GM21723 (cell line): ENCODE results near the gene FCER1G.

Source experiments
- ATAC-seq: cut with Tn5 transposase; IDR thresholded peaks from one replicate; pipeline ENCODE4 v1.9.1; 2021; ENCODE audit warnings: mild to moderate bottlenecking, moderate library complexity; ENCODE audit not compliant: unreplicated experiment

The FCER1G gene

DNA sequence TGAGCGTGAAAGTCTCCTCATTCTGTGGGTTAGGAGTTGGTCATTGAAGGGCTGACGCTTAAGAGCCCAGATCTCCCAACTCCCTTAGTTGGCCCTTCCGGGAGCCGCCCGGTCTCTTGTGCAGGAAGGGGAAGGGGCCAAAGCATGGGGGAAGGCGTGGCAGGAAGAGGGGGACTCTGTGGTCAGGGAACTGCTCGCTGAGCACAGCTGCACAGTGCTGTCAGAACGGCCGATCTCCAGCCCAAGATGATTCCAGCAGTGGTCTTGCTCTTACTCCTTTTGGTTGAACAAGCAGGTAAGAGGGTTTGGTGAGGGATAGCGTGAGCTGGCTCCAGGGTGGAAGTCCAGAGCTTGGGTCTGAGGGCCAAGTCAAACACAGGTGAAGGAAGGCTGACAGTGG, at the start of gene FCER1G:
TSS of gene FCER1G (plus strand) at position 220 of the 400 bp plus-strand sequence. CDS start at position 247, 27 bp downstream.
- no peak for ATAC-seq

DNA sequence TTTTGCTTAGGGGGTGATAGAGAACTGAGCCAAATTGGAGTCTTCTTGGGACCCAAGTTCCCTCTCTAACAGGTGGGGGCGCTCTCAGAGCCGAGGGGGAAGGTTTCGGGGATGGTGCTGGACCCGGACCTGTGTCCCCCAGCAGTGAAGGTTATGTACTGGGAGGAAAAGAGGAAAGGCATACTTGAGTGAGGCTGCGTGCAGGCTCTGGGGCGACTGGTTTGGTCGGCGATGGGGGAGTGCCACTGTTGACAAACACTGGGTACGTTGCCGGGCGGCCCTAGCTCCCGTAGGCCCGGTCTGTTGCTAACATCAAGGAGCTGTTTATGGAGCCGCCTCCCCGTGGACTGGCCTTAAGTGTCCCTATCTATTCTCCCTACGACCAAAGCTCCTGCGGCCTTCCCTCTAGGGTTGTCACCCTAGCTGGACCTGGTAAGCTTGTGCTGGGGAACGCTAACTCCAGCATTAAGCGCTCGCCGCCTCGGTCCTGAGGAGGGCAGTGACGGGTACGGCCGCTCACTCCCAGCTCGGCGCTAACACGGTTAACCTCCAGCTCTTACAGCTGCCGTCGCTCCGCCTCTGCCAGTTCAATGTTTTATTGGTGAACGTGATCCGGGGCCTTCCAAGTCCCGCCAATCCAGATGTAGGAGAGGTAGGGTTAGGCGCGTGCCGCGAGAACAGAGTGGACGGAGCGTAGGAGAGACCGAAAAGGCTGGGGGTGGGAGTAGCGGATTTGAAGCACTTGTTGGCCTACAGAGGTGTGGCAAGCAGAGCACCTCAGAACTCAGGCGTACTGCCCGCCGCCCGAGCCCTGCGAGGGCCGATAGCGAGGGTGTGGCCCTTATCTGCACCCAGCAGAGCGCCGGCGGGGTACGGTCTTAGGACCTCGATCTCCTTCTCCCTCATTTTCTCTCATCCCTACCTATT, 49.1 kb upstream of the FCER1G start, which contains the start of gene PPOX:
TSS of gene PPOX (plus strand) at position 685 of the 927 bp plus-strand sequence. CDS start 422 bp downstream, outside the sequence.
- peak; percentile 95 for ATAC-seq

DNA sequence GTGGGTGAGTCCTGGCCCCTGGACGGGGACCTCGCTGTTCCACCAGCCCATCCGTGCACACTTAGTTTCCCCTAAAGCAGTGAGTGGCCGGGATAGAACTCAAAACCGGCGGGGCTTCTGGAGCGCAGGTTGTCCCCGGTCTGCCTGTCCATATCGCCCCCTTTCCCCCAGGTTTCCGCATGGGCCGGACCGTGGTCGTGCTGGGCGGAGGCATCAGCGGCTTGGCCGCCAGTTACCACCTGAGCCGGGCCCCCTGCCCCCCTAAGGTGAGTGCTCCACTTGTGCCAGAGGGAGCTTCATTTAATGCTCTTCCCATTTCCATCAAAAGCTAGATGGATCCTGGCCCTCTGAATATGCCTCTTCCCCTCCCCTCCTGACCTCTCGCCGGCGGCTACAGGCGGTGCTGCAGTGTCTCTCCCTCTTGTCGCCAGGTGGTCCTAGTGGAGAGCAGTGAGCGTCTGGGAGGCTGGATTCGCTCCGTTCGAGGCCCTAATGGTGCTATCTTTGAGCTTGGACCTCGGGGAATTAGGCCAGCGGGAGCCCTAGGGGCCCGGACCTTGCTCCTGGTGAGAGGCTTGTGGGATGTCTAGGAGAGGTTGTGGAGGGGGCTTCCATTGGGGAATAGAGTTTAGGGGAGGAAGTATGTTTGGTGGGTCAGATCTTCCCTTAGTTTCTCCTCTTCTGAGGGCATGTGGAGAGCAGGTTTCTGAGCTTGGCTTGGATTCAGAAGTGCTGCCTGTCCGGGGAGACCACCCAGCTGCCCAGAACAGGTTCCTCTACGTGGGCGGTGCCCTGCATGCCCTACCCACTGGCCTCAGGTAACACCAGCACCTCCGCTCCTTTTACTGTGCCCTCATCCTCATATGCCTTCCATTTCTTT, 48.2 kb upstream of the FCER1G start:
- ATAC-seq: peak; percentile 7

DNA sequence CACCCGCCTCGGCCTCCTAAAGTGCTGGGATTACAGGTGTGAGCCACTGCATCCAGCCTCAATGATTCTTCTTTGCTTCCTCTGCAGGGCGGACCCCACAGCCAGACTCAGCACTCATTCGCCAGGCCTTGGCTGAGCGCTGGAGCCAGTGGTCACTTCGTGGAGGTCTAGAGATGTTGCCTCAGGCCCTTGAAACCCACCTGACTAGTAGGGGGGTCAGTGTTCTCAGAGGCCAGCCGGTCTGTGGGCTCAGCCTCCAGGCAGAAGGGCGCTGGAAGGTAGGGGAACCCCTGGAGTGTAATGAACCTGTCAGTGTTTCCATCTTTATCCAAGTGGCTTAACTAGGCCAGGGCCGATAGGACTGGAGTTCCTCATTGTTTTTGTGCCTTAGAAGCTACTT, 46.2 kb upstream of the FCER1G start:
- ATAC-seq: no peak

DNA sequence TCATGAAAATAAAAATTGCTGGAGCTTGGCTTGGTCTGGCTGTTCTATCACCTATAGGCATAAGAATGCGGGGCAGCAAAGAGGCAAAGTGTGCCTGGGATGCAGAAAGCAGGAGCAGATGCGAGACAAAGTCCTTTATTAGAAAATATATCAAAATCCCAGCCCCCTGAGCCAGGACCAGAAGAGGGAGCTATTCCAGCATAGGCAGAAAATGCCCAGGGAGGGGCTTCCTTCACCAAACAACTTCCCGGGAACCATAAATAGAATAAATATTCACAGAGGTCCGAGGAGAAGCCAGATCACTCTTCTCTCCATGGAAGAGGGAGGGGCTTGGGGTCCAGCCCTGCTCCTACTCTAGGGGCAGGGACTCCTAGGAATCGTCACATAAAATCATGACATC, 43.9 kb upstream of the FCER1G start:
- ATAC-seq: no peak

DNA sequence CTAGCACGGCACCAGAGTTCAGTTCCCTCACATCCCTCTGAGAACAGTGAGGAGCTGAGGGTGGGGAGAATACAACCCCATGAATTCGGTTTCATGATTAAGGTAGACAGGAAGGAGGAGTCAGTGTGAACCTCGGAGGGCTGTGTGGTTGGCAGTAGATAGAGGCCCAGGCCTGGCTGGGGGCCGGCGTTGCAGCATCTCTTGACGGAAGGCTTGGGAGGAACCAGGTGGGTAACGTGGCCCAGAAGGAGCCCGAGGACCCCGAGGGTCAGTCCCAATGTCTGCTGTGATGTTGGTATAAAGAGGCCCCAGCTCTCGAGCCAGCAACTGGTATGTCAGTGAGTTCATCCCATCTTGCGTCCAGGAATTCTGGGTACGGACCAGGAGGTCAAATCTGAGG, 43.4 kb upstream of the FCER1G start:
- no peak for ATAC-seq

DNA sequence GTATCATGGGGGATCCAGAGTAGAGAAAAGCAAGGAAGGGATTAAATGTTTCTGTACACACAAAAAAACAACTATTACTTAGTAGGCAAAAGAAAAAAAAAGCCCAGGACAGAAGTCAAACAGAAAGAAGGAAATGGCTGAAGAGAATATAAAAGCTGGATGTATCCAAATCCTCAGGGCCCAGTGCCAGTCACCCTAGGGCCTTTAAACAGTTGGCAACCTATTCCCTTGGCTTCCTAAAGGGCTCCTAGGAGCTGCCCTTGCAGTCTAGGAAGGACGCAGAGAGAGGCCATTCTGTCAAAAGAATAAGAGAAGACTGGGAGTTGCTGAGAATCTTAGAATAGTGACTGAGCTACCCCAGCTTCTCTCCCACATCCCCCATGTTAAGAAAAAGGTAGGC, 42.7 kb upstream of the FCER1G start:
- ATAC-seq: no peak

DNA sequence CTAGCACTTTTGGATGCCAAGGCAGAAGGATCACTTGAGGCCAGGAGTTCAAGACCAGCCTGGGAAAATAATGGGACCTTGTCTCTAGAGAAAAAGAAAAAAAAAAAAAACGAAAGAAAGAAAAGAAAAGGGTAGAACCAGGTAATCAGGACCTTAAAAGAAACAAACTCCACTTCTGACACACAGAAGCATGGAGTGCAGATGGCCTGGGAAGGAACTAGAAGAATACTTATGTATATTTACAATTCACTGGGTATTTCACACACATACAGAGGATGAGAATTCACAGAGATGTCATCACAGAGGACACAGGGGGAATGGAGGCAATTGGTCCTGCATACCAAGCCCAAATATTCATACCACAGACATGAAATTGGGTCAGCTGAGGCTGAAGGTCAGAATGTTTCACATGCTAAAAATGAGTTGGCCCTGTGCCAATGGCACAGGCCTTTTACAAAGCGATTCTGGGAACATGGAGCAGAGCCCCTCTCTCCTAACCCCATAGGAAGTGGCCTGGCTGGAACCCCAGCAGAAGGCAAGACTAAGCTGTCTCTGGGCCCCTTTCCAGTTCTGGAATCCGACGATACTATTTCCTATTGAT, 42.2 kb upstream of the FCER1G start:
- ATAC-seq: no peak

DNA sequence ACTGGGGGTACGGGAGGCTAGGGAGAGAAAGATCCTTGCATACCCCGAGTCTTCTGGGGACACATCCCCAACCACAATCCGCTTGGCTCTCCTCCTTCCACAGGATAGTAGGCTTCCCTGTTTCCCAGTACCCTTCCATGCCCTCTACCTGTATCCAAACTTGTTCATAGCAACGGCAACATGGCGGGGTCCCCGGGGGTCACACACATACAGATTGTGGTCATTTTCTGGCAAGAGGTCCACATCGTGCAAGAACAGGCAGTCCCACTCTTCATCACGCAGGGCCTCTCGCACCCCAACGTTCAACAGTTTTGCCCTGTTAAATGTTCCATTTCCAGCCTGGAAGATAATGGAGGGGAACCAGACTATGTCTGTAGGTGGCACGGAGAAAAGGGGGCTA, 41.4 kb upstream of the FCER1G start:
- no peak for ATAC-seq

DNA sequence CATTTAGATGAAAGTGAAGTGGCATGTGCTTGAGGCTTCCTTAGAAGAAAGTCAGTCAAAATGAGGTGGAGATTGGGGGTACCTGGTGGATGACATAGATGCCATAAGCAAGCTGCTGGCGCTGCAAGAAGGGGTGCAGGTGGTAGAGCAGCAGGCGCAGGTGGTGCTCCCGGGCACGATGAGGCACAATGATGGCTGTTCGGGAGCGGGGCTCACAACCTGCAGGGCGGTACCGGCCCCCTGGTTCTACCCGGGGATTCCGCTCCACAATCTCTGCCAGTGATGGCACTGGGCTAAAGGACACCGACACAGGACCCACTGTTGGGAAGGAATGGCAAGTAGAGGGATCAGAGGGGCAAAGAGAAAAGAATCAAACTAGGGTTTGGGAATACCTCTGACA, 40.2 kb upstream of the FCER1G start:
- ATAC-seq: no peak

DNA sequence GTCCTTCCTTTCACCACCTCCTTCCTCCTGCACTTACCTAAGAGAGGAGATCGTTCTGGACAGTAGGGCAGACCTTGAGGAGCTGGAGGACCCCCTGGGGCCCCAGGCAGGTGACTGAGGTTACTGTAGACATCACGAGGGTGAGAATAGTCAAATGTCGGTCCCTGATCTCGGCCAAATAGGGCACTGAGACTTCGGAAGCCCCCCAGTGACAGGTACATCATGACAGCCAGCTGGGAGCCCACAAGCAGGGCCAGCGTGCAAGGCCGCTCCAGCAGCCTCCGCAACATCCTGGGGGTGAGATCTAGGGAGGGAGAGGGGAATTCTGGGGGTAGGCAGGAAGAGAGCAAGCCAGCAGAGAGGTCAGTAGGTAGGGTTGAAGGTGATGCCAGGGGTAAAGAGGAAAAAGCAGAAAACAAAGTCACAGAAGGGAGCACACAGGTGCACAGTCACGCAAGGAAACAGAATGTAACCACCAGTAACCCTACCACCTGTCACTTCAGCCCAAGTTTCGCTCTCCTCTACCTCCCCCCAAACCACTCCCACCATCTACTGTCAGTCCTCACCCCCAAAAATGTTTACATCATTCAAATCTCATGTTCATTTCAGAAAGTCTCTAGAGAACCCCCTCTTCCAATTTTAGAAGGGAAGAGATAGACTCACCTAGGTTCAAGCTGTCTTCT, 39.2 kb upstream of the FCER1G start:
- no peak for ATAC-seq

DNA sequence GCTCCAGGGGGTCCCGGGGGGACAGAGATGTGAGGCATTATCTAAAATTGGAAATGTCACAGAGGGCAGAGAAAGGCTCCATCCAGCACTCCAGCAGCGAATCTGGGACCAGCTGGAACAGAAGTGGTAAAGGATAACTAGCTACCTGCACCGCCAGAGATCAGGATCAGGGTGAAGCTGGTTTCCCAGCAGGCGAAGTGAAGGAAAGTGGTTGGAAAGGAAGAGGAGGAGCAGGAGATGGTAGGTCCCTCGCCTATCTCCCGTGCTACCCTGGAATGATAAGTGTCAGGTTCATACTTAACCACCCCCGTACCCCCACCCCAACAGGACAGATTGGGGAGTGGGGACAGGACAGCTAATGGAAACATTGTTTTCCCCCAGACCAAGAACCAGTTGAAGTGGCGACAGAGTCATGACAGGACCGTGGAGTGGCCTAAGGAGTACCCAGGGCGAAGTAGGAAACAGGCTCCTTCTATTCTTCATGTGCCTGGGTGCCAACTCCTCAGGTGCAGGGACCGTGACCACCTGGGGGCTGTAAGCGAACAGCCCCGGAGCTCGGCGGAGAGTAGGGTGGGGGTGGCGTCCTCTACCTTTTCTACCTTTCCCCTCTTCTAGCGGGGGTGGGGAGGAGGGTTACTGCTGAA, 38.5 kb upstream of the FCER1G start:
- ATAC-seq: peak; percentile 4

DNA sequence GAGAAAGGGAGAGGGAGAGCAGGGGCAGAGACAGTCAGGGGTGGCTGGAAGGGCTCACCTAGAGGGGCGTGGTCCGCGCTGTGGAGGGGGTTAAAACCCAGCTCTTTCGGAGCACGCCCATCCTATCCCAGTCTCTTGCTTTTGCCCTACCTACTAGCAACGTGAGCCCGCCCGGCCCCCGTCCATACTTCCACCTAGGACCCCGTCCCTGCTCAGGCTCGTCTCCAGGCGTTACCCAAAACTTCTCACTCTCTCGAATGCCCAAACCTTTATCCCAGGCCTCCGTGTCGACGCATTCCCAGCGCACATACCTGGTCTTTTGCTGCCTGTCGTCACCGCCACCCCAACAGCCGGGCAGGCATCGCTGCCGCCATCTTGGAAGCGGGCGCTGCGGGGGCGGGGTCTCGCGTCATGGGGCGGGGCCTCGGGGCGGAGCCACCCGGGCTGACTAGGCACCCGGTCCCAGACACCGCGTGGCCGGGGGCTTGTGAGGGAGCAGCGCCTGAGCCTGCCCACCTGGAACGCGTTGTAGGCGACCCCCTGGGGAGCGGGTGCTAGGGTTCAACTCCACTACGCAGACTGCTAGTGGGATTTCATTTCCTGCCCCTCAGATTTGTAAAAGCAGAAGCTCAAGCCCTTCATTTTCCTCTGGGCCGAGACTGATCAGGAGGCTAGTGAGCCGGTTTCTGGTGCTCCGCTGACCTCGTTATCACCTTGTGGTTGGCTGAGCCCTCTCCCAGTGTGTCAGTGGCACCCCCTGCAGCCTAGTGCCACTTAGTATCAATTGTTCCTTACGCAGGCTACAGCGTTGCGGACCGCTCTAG, 37.8 kb upstream of the FCER1G start, which contains the start of gene B4GALT3:
TSS of gene B4GALT3 (minus strand) at position 396 of the 824 bp plus-strand sequence. CDS start 1,447 bp downstream, outside the sequence.
- ATAC-seq: peak; percentile 74

DNA sequence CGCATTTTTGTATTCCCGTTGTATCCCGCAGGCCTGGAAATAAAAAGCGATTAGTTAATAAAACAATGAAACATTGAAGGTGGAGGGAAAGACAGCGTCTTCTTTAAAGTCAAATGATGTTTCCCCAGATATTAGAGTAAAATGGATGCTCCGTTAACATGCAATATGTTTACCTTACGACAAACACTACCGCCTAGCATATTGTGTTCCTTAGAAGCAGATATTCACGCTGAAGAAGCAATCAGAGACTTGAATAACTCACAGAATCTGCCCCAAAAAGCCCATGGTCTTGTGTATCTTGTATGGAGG, 37.2 kb upstream of the FCER1G start:
- ATAC-seq: no peak

DNA sequence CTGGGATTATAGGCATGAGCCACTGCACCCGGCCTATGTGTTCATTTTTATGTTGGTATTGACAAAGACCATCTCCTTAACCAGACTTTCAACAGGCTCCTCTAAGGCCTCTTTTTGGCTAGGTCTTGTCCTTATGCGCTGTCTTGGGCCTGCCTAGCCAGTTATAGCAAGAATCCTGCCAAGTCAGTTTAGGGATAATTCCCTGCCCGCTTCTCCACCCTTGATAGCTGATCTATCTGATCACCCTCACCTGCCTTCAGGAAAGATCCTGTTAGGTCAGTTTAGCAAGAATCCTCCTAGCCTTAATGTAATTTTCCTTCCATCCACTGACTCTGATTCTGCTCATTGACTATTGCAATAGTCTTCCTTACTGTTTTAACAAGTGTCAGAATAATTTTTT, 35.4 kb upstream of the FCER1G start:
- ATAC-seq: no peak

DNA sequence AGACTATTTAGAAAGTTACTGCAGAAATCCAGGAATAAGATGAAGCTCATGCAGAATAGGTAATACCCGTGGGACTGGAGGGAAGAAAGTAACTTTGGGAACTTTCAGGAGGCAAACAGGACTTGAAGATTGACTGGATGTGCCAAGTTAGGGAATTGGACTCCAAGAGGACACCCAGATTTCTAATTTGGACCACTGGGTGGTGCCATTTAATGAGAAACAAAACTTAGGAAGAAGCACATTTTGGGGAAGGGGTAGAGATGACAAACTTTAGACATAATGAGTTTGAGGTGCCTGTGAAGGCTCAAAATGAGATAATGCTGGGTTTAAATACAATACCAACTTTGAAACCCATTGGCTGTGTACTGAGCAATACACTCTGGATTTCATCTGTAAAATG, 34.5 kb upstream of the FCER1G start:
- no peak for ATAC-seq

DNA sequence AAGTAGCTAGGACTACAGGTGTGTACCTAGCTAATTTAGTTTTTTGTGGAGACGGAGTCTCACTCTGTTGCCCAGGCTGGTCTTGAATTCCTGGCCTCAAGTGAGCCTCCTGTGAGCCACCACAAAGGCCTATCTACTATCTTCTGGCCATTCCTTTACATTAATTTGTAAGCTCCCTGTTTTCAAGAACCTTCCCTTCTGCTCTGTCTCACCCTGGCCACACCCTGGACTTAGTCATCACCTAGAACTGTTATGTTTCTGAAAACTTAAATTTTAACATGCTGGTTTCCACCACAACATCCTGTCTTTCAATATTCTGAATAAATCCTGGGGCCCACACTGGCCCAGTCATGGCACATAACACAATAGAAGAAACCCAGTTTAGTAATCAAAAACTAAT, 32.9 kb upstream of the FCER1G start:
- peak; percentile 43 for ATAC-seq

DNA sequence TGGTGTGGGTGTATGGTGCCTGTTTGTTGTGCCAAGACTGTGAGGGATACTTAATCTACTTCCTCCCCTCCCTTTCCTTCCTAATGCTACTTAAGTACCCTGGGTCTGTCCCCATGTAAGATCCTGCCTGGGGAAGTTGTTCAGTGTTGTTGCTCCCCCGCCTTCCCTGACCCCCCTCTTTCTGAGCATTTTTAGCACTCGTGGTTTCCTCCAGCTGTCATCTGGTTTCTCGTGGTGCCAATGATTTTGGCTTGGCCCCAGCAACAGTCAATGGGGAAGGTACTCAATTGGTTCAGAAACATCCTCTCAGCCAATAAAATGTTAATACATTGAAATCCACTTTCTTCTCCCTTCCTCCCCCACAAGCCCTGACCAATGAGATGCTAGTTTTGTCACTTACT, 29.8 kb upstream of the FCER1G start:
- ATAC-seq: peak; percentile 70

DNA sequence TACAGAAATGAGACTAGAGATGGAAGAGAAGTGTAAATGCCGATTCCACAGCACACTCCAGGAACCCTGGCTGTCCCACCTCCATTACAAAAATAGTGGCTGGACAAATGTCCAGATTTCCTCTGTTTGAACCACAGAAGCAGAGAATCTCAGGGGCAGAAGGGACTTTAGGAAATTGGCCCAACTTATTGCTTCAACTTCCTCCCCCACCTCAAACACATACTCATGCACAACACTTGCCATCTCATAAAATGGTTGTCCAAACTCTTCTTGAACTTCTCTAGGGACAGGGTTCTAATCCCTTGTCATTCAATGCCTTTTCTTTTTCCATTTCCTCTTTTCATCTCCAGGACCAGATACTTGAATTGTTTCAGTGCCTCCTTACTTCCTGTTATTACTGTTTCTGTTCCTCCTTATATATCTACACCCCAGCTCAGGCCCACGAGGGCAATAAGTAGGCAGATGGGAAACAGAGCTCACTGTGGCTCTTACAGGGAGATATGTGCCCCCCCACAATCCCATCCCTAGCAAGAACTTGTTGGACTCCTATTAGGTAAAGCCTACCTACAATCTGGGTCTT, 29.3 kb upstream of the FCER1G start:
- peak; percentile 32 for ATAC-seq
